GM12878 (cell line): ENCODE results near the gene LSMEM2.

Source experiments
- EP300 ChIP-seq, 2 experiments: fragments of 150-350 bp in 1 of 2; IDR thresholded peaks; 2 replicates each; pipeline ENCODE4 v1.6.1; 2011 to 2012; ENCODE audit warnings: low read depth in 2 of 2, low read length in 2 of 2, borderline replicate concordance in 1 of 2, improper control_type of control experiment in 1 of 2, inconsistent platforms in 1 of 2; ENCODE audit not compliant: control insufficient read depth in 1 of 2
- ETV6 ChIP-seq, 2 experiments: fragments of 450-650 bp in 1 of 2; IDR thresholded peaks in 1 of 2; conservative IDR thresholded peaks in 1 of 2; 2 replicates each; pipeline ENCODE4 v1.6.1; 2014; ENCODE audit warnings: antibody characterized with exemption in 1 of 2, borderline replicate concordance in 1 of 2, low read depth in 1 of 2, mild to moderate bottlenecking in 1 of 2, moderate library complexity in 1 of 2
- EZH2 ChIP-seq: IDR thresholded peaks from 2 replicates; pipeline ENCODE4 v1.6.1; 2012; ENCODE audit warnings: low read depth, mild to moderate bottlenecking, control low read depth, inconsistent platforms, low read length, borderline replicate concordance; ENCODE audit not compliant: control insufficient read depth
- POLR2A ChIP-seq: IDR thresholded peaks from 2 replicates; pipeline ENCODE4 v1.6.1; 2011; ENCODE audit warnings: low read depth, mild to moderate bottlenecking, low read length
- RFX5 ChIP-seq: IDR thresholded peaks from 2 replicates; pipeline ENCODE4 v1.6.1; 2011; ENCODE audit warnings: low read depth, low read length, improper control_type of control experiment
- SIN3A ChIP-seq: IDR thresholded peaks from 2 replicates; pipeline ENCODE4 v1.6.1; 2012; ENCODE audit warnings: low read depth, low read length, improper control_type of control experiment
- SMC3 ChIP-seq: IDR thresholded peaks from 2 replicates; pipeline ENCODE4 v1.6.1; 2011; ENCODE audit warnings: low read length, improper control_type of control experiment, borderline replicate concordance
- SREBF1 ChIP-seq: IDR thresholded peaks from 2 replicates; pipeline ENCODE4 v1.6.1; 2012; ENCODE audit warnings: mild to moderate bottlenecking, low read length
- STAT1 ChIP-seq: fragments of 450-650 bp; conservative IDR thresholded peaks from 2 replicates; pipeline ENCODE4 v1.6.1; 2014; ENCODE audit warnings: antibody characterized with exemption, mild to moderate bottlenecking
- TAF1 ChIP-seq: IDR thresholded peaks from 2 replicates; pipeline ENCODE4 v1.6.1; 2011; ENCODE audit warnings: mild to moderate bottlenecking, low read depth, low read length, borderline replicate concordance
- ZBED1 ChIP-seq: IDR thresholded peaks from 2 replicates; pipeline ENCODE4 v1.6.1; 2016; ENCODE audit warnings: borderline replicate concordance
- ZNF207 ChIP-seq: fragments of 450-650 bp; IDR thresholded peaks from 2 replicates; pipeline ENCODE4 v1.6.1; 2014; ENCODE audit warnings: antibody characterized with exemption, mild to moderate bottlenecking, borderline replicate concordance
- TF ChIP-seq, protein P1 (sequence below), 3 experiments: IDR thresholded peaks in 2 of 3; conservative IDR thresholded peaks in 1 of 3; 2 replicates each; pipeline ENCODE4 v1.5.1; 2011; ENCODE audit warnings: low read depth in 3 of 3, low read length in 3 of 3, mild to moderate bottlenecking in 3 of 3, control low read depth in 2 of 3, moderate library complexity in 2 of 3, inconsistent platforms in 1 of 3, mixed read lengths in 1 of 3; ENCODE audit not compliant: control insufficient read depth in 2 of 3, insufficient read depth in 1 of 3; ENCODE audit errors: extremely low read depth in 1 of 3

DNA sequence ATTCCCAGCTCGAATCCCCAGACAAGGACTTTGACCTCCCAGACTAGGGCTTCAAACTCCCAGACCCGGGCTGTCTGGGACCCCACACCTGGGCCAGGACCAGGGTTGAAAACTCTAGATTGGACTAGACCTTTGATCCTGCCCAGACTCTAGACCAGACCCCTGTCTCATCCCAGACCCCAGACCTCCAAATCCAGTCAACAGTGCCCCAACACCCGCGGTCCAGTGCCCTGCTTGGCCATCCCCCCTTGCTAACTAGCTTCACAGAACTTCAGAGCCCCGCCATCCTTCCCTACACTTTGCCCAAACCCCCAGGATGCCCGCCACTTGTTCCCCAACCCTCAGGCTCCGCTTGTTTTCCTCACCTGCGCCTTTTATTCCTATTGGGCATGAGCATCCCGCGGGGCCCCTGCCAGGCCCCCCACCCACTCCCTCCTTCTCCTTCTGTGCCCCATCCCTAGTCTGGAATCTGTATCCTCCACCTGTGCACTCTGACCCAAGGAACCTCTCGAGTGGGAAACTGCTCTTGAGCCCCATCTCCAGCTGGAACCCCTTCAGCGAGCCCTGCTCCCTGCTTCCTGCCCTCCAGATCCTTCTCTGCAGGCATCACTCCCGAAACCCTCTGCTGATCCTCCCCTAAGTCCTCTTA, 42.3 kb upstream of the LSMEM2 start:
- no peak for TF ChIP-seq EZH2
- no peak for TF ChIP-seq ETV6 (conservative IDR thresholded peaks at IDR 0.05 in 1 of 2, IDR thresholded peaks at IDR 0.05 in 1 of 2; ENCODE audit: borderline replicate concordance in 1 of 2, low read depth in 1 of 2)
- no peak for TF ChIP-seq EP300 (IDR thresholded peaks at IDR 0.05; ENCODE audit: borderline replicate concordance in 1 of 2, control insufficient read depth in 1 of 2, low read depth in 2 of 2, low read length in 2 of 2)
- TF ChIP-seq POLR2A = no peak
- TF ChIP-seq, protein P1, sequence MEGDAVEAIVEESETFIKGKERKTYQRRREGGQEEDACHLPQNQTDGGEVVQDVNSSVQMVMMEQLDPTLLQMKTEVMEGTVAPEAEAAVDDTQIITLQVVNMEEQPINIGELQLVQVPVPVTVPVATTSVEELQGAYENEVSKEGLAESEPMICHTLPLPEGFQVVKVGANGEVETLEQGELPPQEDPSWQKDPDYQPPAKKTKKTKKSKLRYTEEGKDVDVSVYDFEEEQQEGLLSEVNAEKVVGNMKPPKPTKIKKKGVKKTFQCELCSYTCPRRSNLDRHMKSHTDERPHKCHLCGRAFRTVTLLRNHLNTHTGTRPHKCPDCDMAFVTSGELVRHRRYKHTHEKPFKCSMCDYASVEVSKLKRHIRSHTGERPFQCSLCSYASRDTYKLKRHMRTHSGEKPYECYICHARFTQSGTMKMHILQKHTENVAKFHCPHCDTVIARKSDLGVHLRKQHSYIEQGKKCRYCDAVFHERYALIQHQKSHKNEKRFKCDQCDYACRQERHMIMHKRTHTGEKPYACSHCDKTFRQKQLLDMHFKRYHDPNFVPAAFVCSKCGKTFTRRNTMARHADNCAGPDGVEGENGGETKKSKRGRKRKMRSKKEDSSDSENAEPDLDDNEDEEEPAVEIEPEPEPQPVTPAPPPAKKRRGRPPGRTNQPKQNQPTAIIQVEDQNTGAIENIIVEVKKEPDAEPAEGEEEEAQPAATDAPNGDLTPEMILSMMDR (IDR thresholded peaks at IDR 0.05 in 2 of 3, conservative IDR thresholded peaks at IDR 0.05 in 1 of 3; ENCODE audit: control insufficient read depth in 2 of 3, extremely low read depth in 1 of 3, insufficient read depth in 1 of 3, low read depth in 3 of 3, low read length in 3 of 3) = no peak
- no peak for TF ChIP-seq RFX5
- no peak for TF ChIP-seq SIN3A
- TF ChIP-seq SMC3 = no peak
- TF ChIP-seq STAT1 = no peak
- no peak for TF ChIP-seq ZBED1
- no peak for TF ChIP-seq SREBF1
- no peak for TF ChIP-seq TAF1
- no peak for TF ChIP-seq ZNF207
